8988T (cell line): ENCODE results near the gene TTC34.
"Not testable (repeated sequence)": the region's sequence is repeated elsewhere in the genome, so short reads cannot be mapped to it uniquely, and the experiment has no call there.

Source experiments
- DNase-seq: peaks from one replicate; pipeline ENCODE4 v3.0.0; 2011

Gene TTC34

GRCh38 chr1:2810899-2811532 is 9.5 kb upstream of the TTC34 start:
- no peak for DNase-seq

- DNase-seq = no peak
Observed at GRCh38 chr1:2810281-2810680, 8.8 kb upstream of the TTC34 start.

DNA sequence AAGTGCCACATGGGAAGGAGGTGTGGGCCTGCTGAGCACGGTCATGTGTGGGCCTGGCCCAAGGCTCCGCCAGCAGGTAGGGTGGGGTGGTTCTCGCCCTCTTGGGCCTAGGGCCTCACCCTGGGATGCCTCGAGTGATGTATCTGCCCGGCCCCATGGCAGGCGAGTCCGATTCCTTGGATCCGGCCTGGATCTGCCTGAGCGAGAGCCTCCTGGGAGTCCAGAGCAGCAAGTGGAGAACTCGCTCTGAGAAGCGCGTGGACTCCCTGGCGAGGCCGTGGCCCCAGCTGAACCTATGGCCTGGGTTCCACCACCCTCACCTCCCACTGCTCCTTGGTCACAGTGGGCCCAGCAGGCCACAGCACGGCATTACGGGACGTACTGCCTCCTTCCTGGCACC is 8.2 kb upstream of the TTC34 start:
- DNase-seq = no peak

DNA sequence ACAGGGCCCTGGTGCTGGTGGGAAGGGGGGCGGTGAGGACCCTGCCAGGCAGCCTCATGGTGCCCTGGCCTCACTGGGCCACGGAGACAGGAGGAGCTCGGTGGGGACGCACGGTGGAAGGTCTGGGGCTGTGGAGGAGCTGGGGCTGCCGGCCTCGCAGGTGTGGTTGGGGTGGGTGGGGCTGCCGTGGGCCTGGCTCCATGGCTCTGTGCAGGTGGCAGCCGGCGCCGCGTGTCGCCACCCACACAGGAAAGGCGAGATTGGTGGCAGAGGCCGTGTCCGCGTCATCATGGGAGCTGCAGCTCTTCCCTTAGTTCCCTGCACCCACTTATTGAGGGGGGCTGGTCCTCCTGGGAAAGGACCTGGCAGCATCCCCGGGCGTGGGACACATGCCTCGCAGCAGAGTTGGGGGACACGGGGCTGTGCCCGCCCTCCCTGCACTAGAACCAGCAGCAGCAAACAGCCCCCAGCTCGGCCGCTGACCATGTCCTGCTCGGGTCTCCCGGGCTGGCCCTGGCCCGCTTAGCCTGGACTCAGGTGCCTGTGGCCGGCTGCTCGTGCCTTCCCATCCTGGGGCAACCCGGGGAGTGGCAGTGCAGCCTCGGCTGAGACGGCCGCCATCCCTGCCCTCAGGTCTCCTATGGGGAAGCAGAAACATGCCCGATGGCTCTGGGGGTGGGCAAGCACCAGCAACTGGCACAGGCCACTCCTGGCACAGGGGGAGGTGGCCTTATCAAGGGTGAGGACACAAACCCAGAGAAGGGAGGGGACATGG is 7.5 kb upstream of the TTC34 start:
- DNase-seq = no peak

DNA sequence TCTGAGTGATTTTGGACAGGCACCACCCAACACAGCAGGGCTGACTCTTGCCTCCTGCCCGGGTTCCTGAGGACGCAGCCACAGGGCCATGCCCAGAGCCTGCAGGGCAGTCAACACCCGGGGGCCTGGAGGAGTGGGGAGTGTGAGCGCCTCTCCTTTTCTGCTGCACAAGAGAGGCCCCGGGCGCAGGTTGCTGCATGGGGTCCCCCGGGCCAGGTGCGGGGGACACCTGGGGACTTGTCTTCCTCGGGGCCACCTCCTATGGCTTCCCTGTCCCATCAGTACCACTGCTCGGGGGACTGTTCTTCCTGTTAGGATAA is 6.9 kb upstream of the TTC34 start:
- DNase-seq = no peak

- no peak for DNase-seq
Observed at GRCh38 chr1:2807678-2808385, 6.3 kb upstream of the TTC34 start.

DNA sequence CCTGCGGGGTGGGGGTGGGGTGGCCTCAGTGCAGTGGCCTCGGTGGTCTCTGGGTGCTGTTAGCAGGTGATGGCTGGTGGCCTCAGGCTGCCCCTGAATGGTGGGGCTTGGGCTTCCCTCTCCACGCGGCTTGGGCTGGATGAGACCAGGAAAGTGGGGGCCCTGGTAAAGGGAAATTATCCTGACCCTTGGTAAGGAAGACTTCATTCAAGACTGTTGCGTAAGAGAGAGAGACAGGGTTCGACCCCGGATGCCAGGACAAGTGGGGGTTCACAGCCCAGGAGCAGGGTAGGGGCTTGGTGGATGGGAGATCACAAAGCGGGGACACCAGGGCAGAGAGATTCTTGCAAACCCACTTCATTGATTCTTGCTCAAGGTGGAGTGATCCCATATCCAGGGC is 5.5 kb upstream of the TTC34 start:
- DNase-seq = no peak

DNA sequence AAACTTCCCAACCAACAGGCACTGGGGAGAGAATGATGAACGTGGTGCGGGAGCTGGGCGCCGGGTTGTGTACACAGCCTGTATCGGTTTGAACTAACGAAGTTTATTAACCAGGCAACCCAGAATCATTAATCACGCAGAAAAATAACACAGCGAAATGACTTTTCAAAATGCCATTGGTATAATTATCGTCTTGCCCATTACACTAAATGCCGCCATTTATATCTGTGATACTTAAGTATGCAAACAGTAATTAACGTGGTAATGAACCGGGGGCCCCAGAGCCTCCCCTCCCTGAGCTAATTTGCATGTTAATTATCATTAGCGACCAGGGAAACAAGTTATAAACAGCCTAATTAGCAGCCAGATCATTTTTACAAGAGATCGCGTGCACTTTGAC is 5.1 kb upstream of the TTC34 start:
- no peak for DNase-seq

DNA sequence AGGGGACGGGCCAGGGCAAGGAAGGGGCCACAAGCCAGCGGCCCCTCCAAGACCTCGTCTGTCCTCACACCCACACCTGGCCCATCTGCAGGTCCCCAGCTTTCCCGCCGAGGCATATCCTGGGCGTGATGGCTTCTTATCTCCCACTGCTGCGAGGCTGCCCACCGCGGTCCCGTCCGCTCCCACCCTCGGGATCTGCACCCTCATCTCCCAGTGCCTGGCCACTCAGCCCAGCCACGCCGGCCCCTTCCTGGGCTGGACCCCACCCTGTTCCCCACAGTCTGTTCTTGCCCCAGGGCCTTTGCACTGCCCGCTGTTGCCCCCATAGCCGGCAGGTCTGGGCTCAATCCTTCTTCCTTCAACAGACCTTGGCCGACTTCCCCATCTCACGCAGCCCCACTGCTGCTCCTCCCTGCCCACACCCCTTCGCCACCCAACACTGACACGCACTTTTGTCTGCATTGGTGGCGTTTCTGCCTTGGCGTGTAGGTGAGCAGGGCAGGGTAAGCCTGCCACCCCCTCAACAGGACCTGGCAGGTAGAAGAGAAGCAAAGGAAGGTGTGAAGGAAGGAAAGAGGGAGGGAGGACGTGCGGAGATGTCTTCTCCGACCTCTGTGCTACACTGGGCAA is 4.4 kb upstream of the TTC34 start:
- no peak for DNase-seq

- no peak for DNase-seq
Observed at GRCh38 chr1:2804628-2805351, 3.3 kb upstream of the TTC34 start.

GRCh38 chr1:2803931-2804627 is 2.6 kb upstream of the TTC34 start:
- DNase-seq = no peak

DNA sequence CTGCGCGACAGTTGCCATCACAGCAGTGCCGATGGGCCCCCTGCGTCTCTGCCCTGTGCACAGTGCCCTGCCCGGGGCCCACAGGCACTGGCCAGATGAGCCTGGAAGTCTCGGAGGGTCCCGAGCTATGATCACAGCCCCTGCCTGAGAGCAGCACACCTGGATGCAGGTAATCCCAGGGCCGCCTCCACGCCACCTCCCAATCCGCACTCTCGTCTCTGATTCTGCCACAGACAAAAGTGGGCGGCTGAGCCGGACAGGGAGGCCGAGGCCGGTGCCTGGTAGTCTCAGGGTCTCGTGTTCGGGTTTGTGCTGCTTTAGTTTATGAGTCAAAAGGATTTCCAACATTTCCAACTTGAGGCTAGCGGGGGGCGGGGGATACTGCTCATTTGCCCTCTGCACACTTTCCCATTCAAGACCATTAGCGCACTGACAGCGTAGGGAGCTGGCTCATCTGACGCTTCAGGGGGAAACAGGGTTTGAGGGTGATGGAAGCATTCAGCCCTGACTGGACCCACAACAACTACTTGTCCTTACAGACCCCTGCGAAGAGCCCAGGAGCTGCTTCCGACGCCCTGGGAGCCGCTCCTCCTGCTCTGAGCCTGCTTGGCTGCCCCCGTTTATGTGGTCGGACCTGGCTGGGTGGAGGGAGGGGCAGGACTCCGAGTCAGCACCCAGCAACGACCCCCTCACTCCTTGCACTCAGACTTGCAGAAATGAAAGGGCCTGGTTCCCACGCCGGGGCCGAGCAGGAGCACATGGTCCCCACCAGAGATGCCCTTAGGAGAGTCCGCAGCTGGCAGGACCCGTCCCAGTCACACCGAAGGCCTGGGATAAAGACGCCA is 1.8 kb upstream of the TTC34 start:
- no peak for DNase-seq

DNA sequence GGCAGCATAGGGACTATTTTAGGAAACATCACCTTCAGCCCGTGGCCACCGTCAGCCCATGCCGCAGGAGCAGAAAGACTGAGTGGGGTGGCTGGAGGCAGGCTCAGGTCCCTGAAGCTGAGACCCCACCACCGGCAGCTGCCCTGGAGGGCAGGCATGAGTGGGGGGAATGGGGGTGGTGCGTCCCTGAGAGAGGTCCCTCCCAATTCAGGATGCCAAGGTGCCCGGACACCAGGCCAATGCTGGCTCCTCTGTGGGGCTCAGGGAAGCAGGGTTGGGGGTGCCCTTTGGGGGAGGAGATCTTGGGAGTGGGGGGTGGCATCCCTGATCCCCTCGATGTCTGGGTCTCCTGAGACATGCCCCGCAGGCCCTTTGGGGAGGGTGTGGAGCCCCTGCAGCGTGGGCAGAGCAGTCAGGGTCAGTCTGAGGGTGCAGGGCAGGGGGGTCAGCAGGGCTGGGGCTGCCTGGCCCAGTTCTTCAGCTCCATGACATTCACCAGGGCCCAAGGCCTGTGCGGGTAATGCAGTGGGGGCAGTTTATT is 998 bp upstream of the TTC34 start:
- DNase-seq = no peak

GRCh38 chr1:2801046-2801445 is 447 bp downstream of the TTC34 start:
- no peak for DNase-seq

DNA sequence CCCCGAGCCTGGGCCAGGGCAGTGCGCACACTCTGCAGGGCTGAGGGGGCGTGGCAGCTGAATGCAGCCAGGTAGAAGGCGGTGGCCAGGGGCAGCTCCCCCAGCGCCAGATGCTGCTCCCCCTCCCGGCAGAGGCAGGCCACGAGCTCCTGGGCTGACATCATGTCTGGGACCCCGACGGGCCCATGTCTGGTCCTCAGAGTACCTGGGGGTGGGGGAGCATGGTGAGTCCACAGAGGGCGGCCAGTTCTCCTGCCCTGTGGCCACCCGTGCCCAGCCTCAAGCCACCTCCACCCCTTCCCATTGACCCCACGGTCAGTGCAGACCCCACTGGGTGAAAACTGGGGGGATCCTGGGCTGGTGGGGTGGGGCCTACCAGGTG is 838 bp downstream of the TTC34 start:
- DNase-seq = no peak

- DNase-seq = no peak
Observed at GRCh38 chr1:2799811-2800663, 1.5 kb downstream of the TTC34 start.

GRCh38 chr1:2798958-2799357 is 2.5 kb downstream of the TTC34 start:
- DNase-seq = not testable (repeated sequence)

GRCh38 chr1:2797741-2798016 is 3.8 kb downstream of the TTC34 start:
- no peak for DNase-seq

- no peak for DNase-seq
Observed at GRCh38 chr1:2796890-2797740, 4.4 kb downstream of the TTC34 start.

GRCh38 chr1:2795926-2796325 is 5.6 kb downstream of the TTC34 start:
- DNase-seq = no peak
